ENCODE measurements around the gene CD99.

GRCh38 chrX:2769615-2770014 lies 78.5 kb downstream of the CD99 start:
- TF ChIP-seq YY1 (IDR thresholded peaks at IDR 0.05; ENCODE audit: insufficient read depth, insufficient read length), result no peak
- TF ChIP-seq SUZ12 (IDR thresholded peaks at IDR 0.05; ENCODE audit: extremely low read depth, insufficient read depth, insufficient read length), result no peak
